ENCODE measurements around the gene PKIB. TPM values are rescaled to one million over a fixed set of nuclear protein-coding genes. Genes with fewer than 3 reads are reported as not detected.

Gene PKIB
- polyA plus RNA-seq, 1 donor (not counting 4 experiments of a cell fraction or from before 2014, with no cell fraction given), result 8.7 TPM

DNA sequence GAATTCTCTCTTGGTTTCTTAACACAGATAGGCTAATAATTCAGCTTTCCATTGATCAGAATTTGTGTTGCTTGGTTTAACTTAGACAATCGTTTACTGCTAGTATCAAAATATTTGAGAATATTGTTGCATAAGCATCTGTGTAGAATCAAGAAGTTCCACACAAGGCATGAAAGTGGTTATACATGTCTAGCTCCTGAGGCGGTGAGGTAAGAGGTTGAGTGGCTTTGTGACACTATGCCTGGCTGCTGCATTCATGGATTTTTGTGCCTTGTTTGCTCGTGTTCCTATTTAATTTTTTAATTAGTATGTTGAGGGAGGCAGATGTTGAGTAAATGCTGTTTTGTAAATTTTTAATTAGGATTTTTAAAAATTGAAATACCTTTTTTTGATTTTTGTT, 10.2 kb downstream of the PKIB start:
- Histone ChIP-seq H3K27ac (ENCODE audit: control insufficient read depth, insufficient read depth, low read length) (no peak overlapping the region), H3K27me3 (ENCODE audit: control insufficient read depth, extremely low read depth, insufficient read depth, low read length) (no peaks in the 10 kb centered on the region), H3K36me3 (ENCODE audit: control insufficient read depth in 2 of 2, extremely low read depth in 1 of 2, insufficient read depth in 2 of 2, low read length in 2 of 2) (no peaks in the 10 kb centered on the region), H2AFZ (ENCODE audit: control insufficient read depth, low read length) (no peak overlapping the region), H3K4me2 (ENCODE audit: control insufficient read depth, extremely low read depth, insufficient read depth, low read depth, low read length) (no peak overlapping the region), H3K9ac (ENCODE audit: control insufficient read depth, extremely low read depth, insufficient read depth, low read length) (no peak overlapping the region), H3K79me2 (ENCODE audit: control insufficient read depth, insufficient read depth, low read length) (no peaks in the 10 kb centered on the region), H3K9me3 (ENCODE audit: control insufficient read depth, low read depth, low read length) (no peaks in the 10 kb centered on the region), H3K9me1 (ENCODE audit: control insufficient read depth, extremely low read depth, insufficient read depth, low read length) (no peaks in the 10 kb centered on the region), H4K20me1 (ENCODE audit: control insufficient read depth, extremely low read depth, insufficient read depth, low read length) (no peaks in the 10 kb centered on the region), H3K4me1 (ENCODE audit: control insufficient read depth, extremely low read depth, insufficient read depth, low read length) (no peaks in the 10 kb centered on the region), H3K4me3 (ENCODE audit: control insufficient read depth in 2 of 3, extremely low read depth in 1 of 3, insufficient read depth in 2 of 3, low read depth in 1 of 3, low read length in 3 of 3) (no peak overlapping the region)
- DNase-seq (ENCODE audit: low read depth, low spot score), result no peak
- dilution Hi-C loops (cut with MboI; ENCODE audit: extremely low pct_ligation_motif_present, low sequenced_read_pairs), result no loop called here
- FAIRE-seq, result no peak
- TF ChIP-seq EZH2 (IDR thresholded peaks at IDR 0.05; ENCODE audit: low read length), result no peak
- TF ChIP-seq, protein P1, sequence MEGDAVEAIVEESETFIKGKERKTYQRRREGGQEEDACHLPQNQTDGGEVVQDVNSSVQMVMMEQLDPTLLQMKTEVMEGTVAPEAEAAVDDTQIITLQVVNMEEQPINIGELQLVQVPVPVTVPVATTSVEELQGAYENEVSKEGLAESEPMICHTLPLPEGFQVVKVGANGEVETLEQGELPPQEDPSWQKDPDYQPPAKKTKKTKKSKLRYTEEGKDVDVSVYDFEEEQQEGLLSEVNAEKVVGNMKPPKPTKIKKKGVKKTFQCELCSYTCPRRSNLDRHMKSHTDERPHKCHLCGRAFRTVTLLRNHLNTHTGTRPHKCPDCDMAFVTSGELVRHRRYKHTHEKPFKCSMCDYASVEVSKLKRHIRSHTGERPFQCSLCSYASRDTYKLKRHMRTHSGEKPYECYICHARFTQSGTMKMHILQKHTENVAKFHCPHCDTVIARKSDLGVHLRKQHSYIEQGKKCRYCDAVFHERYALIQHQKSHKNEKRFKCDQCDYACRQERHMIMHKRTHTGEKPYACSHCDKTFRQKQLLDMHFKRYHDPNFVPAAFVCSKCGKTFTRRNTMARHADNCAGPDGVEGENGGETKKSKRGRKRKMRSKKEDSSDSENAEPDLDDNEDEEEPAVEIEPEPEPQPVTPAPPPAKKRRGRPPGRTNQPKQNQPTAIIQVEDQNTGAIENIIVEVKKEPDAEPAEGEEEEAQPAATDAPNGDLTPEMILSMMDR (optimal IDR thresholded peaks at IDR 0.05 in 1 of 3, IDR thresholded peaks at IDR 0.05 in 1 of 3, conservative IDR thresholded peaks at IDR 0.05 in 1 of 3; ENCODE audit: extremely low read depth in 1 of 3, insufficient read depth in 2 of 3, low read length in 3 of 3), result no peak

DNA sequence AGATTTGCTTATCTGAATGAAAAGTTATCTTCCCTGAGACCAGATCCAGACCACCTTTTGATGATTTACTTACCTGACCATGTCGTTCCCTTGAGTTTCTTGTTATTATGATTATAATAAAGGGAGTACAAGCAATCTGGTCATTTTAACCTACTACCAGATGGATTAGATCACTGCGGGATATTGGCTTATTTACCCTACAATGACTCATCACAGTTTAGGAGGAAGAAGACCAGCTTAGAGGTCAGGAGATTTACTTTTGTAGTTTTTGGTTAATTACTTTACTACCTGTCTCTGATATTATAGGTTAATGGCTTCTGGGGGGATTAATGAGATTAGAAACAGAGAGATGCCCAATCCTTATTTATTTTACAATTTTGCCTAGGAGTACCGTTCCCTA, 10.7 kb downstream of the PKIB start:
- H3K4me3 ChIP-seq (ENCODE audit: control insufficient read depth in 2 of 3, extremely low read depth in 1 of 3, insufficient read depth in 2 of 3, low read depth in 1 of 3, low read length in 3 of 3), result no peak overlapping the region
- DNase-seq (ENCODE audit: low read depth, low spot score) (no peak), FAIRE-seq (no peak)
- no peaks in the 10 kb centered on the region for H3K27me3 ChIP-seq (ENCODE audit: control insufficient read depth, extremely low read depth, insufficient read depth, low read length)
- dilution Hi-C loops (cut with MboI; ENCODE audit: extremely low pct_ligation_motif_present, low sequenced_read_pairs), result no loop called here
- H4K20me1 ChIP-seq (ENCODE audit: control insufficient read depth, extremely low read depth, insufficient read depth, low read length), result no peaks in the 10 kb centered on the region
- no peaks in the 10 kb centered on the region for H3K9me1 ChIP-seq (ENCODE audit: control insufficient read depth, extremely low read depth, insufficient read depth, low read length)
- H3K9ac ChIP-seq (ENCODE audit: control insufficient read depth, extremely low read depth, insufficient read depth, low read length), result no peak overlapping the region
- H3K36me3 ChIP-seq (ENCODE audit: control insufficient read depth in 2 of 2, extremely low read depth in 1 of 2, insufficient read depth in 2 of 2, low read length in 2 of 2), result no peaks in the 10 kb centered on the region
- H3K27ac ChIP-seq (ENCODE audit: control insufficient read depth, insufficient read depth, low read length), result no peak overlapping the region
- no peak for TF ChIP-seq EZH2 (IDR thresholded peaks at IDR 0.05; ENCODE audit: low read length)
- TF ChIP-seq, protein P1 (optimal IDR thresholded peaks at IDR 0.05 in 1 of 3, IDR thresholded peaks at IDR 0.05 in 1 of 3, conservative IDR thresholded peaks at IDR 0.05 in 1 of 3; ENCODE audit: extremely low read depth in 1 of 3, insufficient read depth in 2 of 3, low read length in 3 of 3), result no peak
- H3K9me3 ChIP-seq (ENCODE audit: control insufficient read depth, low read depth, low read length), result no peaks in the 10 kb centered on the region
- no peaks in the 10 kb centered on the region for H3K4me1 ChIP-seq (ENCODE audit: control insufficient read depth, extremely low read depth, insufficient read depth, low read length)
- no peak overlapping the region for H3K4me2 ChIP-seq (ENCODE audit: control insufficient read depth, extremely low read depth, insufficient read depth, low read depth, low read length)
- no peaks in the 10 kb centered on the region for H3K79me2 ChIP-seq (ENCODE audit: control insufficient read depth, insufficient read depth, low read length)
- H2AFZ ChIP-seq (ENCODE audit: control insufficient read depth, low read length), result no peak overlapping the region
